ENCODE data around the gene STAP2.

The STAP2 gene

GRCh38 chr19:4304538-4305256, 33.9 kb downstream of the STAP2 start, which contains the start of gene FSD1:
Gene FSD1 (plus strand): TSS chr19:4304598. CDS start chr19:4304747, 149 bp downstream.
- H3K9me3 ChIP-seq (ENCODE audit: low read length), result no peaks in the 10 kb centered on the region
- H3K4me1 ChIP-seq (ENCODE audit: insufficient read depth, low read length), result peaks cover 9% of the 10 kb centered on the region
- no peaks in the 10 kb centered on the region for H3K27me3 ChIP-seq (ENCODE audit: insufficient read depth, low read length)
- no peak within 1 kb of the TSS for H2AFZ ChIP-seq (ENCODE audit: low read depth, low read length)
- peaks cover 16% of the 10 kb centered on the region for H3K36me3 ChIP-seq (ENCODE audit: insufficient read depth, low read length)
- H3K4me3 ChIP-seq (ENCODE audit: low read length), result peak within 1 kb of the TSS; percentile 51

GRCh38 chr19:4303819-4304537, 34.6 kb downstream of the STAP2 start:
- no peaks in the 10 kb centered on the region for H3K9me3 ChIP-seq (ENCODE audit: low read length)
- H3K4me1 ChIP-seq (ENCODE audit: insufficient read depth, low read length), result peaks cover 9% of the 10 kb centered on the region
- no peaks in the 10 kb centered on the region for H3K27me3 ChIP-seq (ENCODE audit: insufficient read depth, low read length)
- peak overlapping the region; percentile 51 for H3K4me3 ChIP-seq (ENCODE audit: low read length)
- peaks cover 16% of the 10 kb centered on the region for H3K36me3 ChIP-seq (ENCODE audit: insufficient read depth, low read length)
- H2AFZ ChIP-seq (ENCODE audit: low read depth, low read length), result no peak overlapping the region

GRCh38 chr19:4302243-4302640, 36.4 kb downstream of the STAP2 start, which contains the start of gene TMIGD2:
Gene TMIGD2 (minus strand): TSS chr19:4302389. CDS start chr19:4302385, 4 bp downstream.
- Histone ChIP-seq H3K4me1 (ENCODE audit: insufficient read depth, low read length) (peaks cover 9% of the 10 kb centered on the region), H3K9me3 (ENCODE audit: low read length) (no peaks in the 10 kb centered on the region), H3K27me3 (ENCODE audit: insufficient read depth, low read length) (no peaks in the 10 kb centered on the region), H3K36me3 (ENCODE audit: insufficient read depth, low read length) (peaks cover 7% of the 10 kb centered on the region), H2AFZ (ENCODE audit: low read depth, low read length) (peak within 1 kb of the TSS; percentile 27), H3K4me3 (ENCODE audit: low read length) (peak within 1 kb of the TSS; percentile 14)

- Histone ChIP-seq H3K4me3 (ENCODE audit: low read length) (peak overlapping the region; percentile 14), H3K36me3 (ENCODE audit: insufficient read depth, low read length) (peaks cover 2% of the 10 kb centered on the region), H3K4me1 (ENCODE audit: insufficient read depth, low read length) (peaks cover 9% of the 10 kb centered on the region), H3K9me3 (ENCODE audit: low read length) (no peaks in the 10 kb centered on the region), H2AFZ (ENCODE audit: low read depth, low read length) (peak overlapping the region; percentile 27), H3K27me3 (ENCODE audit: insufficient read depth, low read length) (no peaks in the 10 kb centered on the region)
Measured at GRCh38 chr19:4301590-4302242, 36.9 kb downstream of the STAP2 start.

GRCh38 chr19:4300589-4300988, 38.0 kb downstream of the STAP2 start:
- no peak overlapping the region for H2AFZ ChIP-seq (ENCODE audit: low read depth, low read length)
- H3K4me1 ChIP-seq (ENCODE audit: insufficient read depth, low read length), result peaks cover 9% of the 10 kb centered on the region
- H3K36me3 ChIP-seq (ENCODE audit: insufficient read depth, low read length), result no peaks in the 10 kb centered on the region
- H3K4me3 ChIP-seq (ENCODE audit: low read length), result no peak overlapping the region
- H3K27me3 ChIP-seq (ENCODE audit: insufficient read depth, low read length), result no peaks in the 10 kb centered on the region
- H3K9me3 ChIP-seq (ENCODE audit: low read length), result no peaks in the 10 kb centered on the region

GRCh38 chr19:4298810-4299550, 39.6 kb downstream of the STAP2 start:
- peaks cover 6% of the 10 kb centered on the region for H3K4me1 ChIP-seq (ENCODE audit: insufficient read depth, low read length)

GRCh38 chr19:4297901-4298809, 40.5 kb downstream of the STAP2 start:
- Histone ChIP-seq H3K4me3 (ENCODE audit: low read length) (no peak overlapping the region), H3K36me3 (ENCODE audit: insufficient read depth, low read length) (no peaks in the 10 kb centered on the region), H3K4me1 (ENCODE audit: insufficient read depth, low read length) (peaks cover 6% of the 10 kb centered on the region), H2AFZ (ENCODE audit: low read depth, low read length) (no peak overlapping the region), H3K27me3 (ENCODE audit: insufficient read depth, low read length) (no peaks in the 10 kb centered on the region), H3K9me3 (ENCODE audit: low read length) (no peaks in the 10 kb centered on the region)

More at GRCh38 chr19:4298810-4299550, 39.6 kb downstream of the STAP2 start:
- Histone ChIP-seq H3K9me3 (ENCODE audit: low read length) (no peaks in the 10 kb centered on the region), H3K27me3 (ENCODE audit: insufficient read depth, low read length) (no peaks in the 10 kb centered on the region), H2AFZ (ENCODE audit: low read depth, low read length) (no peak overlapping the region), H3K4me3 (ENCODE audit: low read length) (no peak overlapping the region), H3K36me3 (ENCODE audit: insufficient read depth, low read length) (no peaks in the 10 kb centered on the region)

- H3K9me3 ChIP-seq (ENCODE audit: low read length), result no peaks in the 10 kb centered on the region
- no peak overlapping the region for H2AFZ ChIP-seq (ENCODE audit: low read depth, low read length)
- peaks cover under 1% of the 10 kb centered on the region for H3K4me1 ChIP-seq (ENCODE audit: insufficient read depth, low read length)
- peaks cover 3% of the 10 kb centered on the region for H3K36me3 ChIP-seq (ENCODE audit: insufficient read depth, low read length)
- H3K27me3 ChIP-seq (ENCODE audit: insufficient read depth, low read length), result no peaks in the 10 kb centered on the region
- no peak overlapping the region for H3K4me3 ChIP-seq (ENCODE audit: low read length)
Measured at GRCh38 chr19:4295972-4296771, 42.5 kb downstream of the STAP2 start.

- peaks cover 5% of the 10 kb centered on the region for H3K4me1 ChIP-seq (ENCODE audit: insufficient read depth, low read length)
- no peak overlapping the region for H2AFZ ChIP-seq (ENCODE audit: low read depth, low read length)
- no peaks in the 10 kb centered on the region for H3K27me3 ChIP-seq (ENCODE audit: insufficient read depth, low read length)
- peaks cover 10% of the 10 kb centered on the region for H3K36me3 ChIP-seq (ENCODE audit: insufficient read depth, low read length)
- H3K4me3 ChIP-seq (ENCODE audit: low read length), result no peak overlapping the region
- H3K9me3 ChIP-seq (ENCODE audit: low read length), result no peaks in the 10 kb centered on the region
Measured at GRCh38 chr19:4294389-4294788, 44.2 kb downstream of the STAP2 start.

- H2AFZ ChIP-seq (ENCODE audit: low read depth, low read length), result no peak overlapping the region
- H3K4me3 ChIP-seq (ENCODE audit: low read length), result no peak overlapping the region
- H3K9me3 ChIP-seq (ENCODE audit: low read length), result no peaks in the 10 kb centered on the region
- no peaks in the 10 kb centered on the region for H3K27me3 ChIP-seq (ENCODE audit: insufficient read depth, low read length)
- H3K4me1 ChIP-seq (ENCODE audit: insufficient read depth, low read length), result peaks cover 5% of the 10 kb centered on the region
- peaks cover 21% of the 10 kb centered on the region for H3K36me3 ChIP-seq (ENCODE audit: insufficient read depth, low read length)
Measured at GRCh38 chr19:4292515-4292914, 46.1 kb downstream of the STAP2 start.

GRCh38 chr19:4291184-4291732, 47.4 kb downstream of the STAP2 start:
- Histone ChIP-seq H3K4me1 (ENCODE audit: insufficient read depth, low read length) (peaks cover 5% of the 10 kb centered on the region), H3K36me3 (ENCODE audit: insufficient read depth, low read length) (peaks cover 29% of the 10 kb centered on the region), H3K27me3 (ENCODE audit: insufficient read depth, low read length) (no peaks in the 10 kb centered on the region), H2AFZ (ENCODE audit: low read depth, low read length) (no peak overlapping the region), H3K4me3 (ENCODE audit: low read length) (no peak overlapping the region), H3K9me3 (ENCODE audit: low read length) (no peaks in the 10 kb centered on the region)

Measured in neuron (in vitro differentiated cells).